GM12878 (cell line): Measurements from ENCODE around the gene ATP2C2. TPM values are rescaled to one million over a fixed set of nuclear protein-coding genes. Genes with fewer than 3 reads are reported as not detected.

Experiments used
- ATAC-seq: fragments of 200-7000 bp; cut with Tn5 transposase; 3 replicates; pipeline ENCODE4 v1.9.1; 2020; ENCODE audit warnings: mild to moderate bottlenecking, moderate library complexity
- BruUV-seq: library from RNA; stranded (reverse); fragments of 400-500 nt; replicated peaks from 2 replicates; lab custom pipeline; 2021; lab: Mats Ljungman, UMichigan
- CTCF ChIA-PET: fragments of 300-600 bp; sonication (Branson Sonifier 250); formaldehyde crosslinking; extraction: SDS; loops from one replicate; lab custom pipeline; 2021; ENCODE audit warnings: inconsistent platforms; lab: Yijun Ruan, JAX
- POLR2A ChIA-PET: fragments of 350-600 bp; formaldehyde crosslinking; extraction: SDS; loops from one replicate; lab custom pipeline; 2021; ENCODE audit warnings: inconsistent platforms; lab: Charles Lee
- RAD21 ChIA-PET: fragments of 300-600 bp; sonication (Branson Sonifier 250); formaldehyde crosslinking; loops from one replicate; lab custom pipeline; 2023; ENCODE audit warnings: antibody characterized with exemption; ENCODE audit not compliant: unreplicated experiment; lab: Charles Lee
- SMC1A ChIA-PET: fragments of 300-600 bp; sonication (Branson Sonifier 250); formaldehyde crosslinking; loops from one replicate; lab custom pipeline; 2023; ENCODE audit not compliant: unreplicated experiment, uncharacterized antibody; lab: Charles Lee
- DNase-seq: peaks from one replicate; pipeline ENCODE4 v3.0.0-alpha.2; 2011; ENCODE audit warnings: low read depth, low spot score
- FAIRE-seq: peaks from 3 replicates; lab custom pipeline; 2011; peaks lifted over from hg19 to GRCh38; lab: Jason Lieb, UNC
- H2AFZ ChIP-seq: 2 replicates; pipeline ENCODE4 v1.6.0; 2011; ENCODE audit warnings: low read depth, low read length, control low read depth; ENCODE audit not compliant: control insufficient read depth
- H3K27ac ChIP-seq: 2 replicates; pipeline ENCODE4 v1.5.1; 2011; ENCODE audit warnings: control low read depth; ENCODE audit not compliant: control insufficient read depth, insufficient read depth
- H3K27me3 ChIP-seq, 2 experiments: replicated peaks in 1 of 2; 2 replicates each; pipeline versions ENCODE4 v1.6.0 to v1.6.1; 2011; ENCODE audit warnings: low read length in 1 of 2; ENCODE audit not compliant: control insufficient read depth in 2 of 2, insufficient read depth in 2 of 2
- H3K36me3 ChIP-seq, 2 experiments: 2 replicates each; pipeline ENCODE4 v1.5.1; 2011; ENCODE audit warnings: low read length in 1 of 2; ENCODE audit not compliant: control insufficient read depth in 2 of 2, insufficient read depth in 2 of 2
- H3K4me1 ChIP-seq: 2 replicates; pipeline ENCODE4 v1.6.1; 2011; ENCODE audit warnings: mild to moderate bottlenecking, low read length, moderate library complexity, mixed read lengths; ENCODE audit not compliant: control insufficient read depth, insufficient read depth
- H3K4me2 ChIP-seq: 2 replicates; pipeline ENCODE4 v1.6.0; 2011; ENCODE audit warnings: control low read depth; ENCODE audit not compliant: control insufficient read depth, insufficient read depth
- H3K4me3 ChIP-seq: fragments of 200-600 bp; sonication (generic); 2 replicates; pipeline ENCODE4 v1.5.1; 2016
- H3K79me2 ChIP-seq: 2 replicates; pipeline ENCODE4 v1.6.0; 2011; ENCODE audit warnings: low read length; ENCODE audit not compliant: control insufficient read depth, insufficient read depth
- H3K9ac ChIP-seq: 2 replicates; pipeline ENCODE4 v1.8.0; 2011; ENCODE audit warnings: low read length, control low read depth, mixed read lengths; ENCODE audit not compliant: control insufficient read depth, insufficient read depth
- H3K9me3 ChIP-seq: replicated peaks from 3 replicates; pipeline ENCODE4 v1.5.1; 2011; ENCODE audit warnings: mild to moderate bottlenecking, low read length; ENCODE audit not compliant: control insufficient read depth, insufficient read depth
- H4K20me1 ChIP-seq: 2 replicates; pipeline ENCODE4 v1.6.0; 2011; ENCODE audit not compliant: control insufficient read depth, insufficient read depth
- EGR1 ChIP-seq, 2 experiments: IDR thresholded peaks; 1 replicate in 1 of 2; 2 replicates in 1 of 2; pipeline ENCODE4 v1.6.1; 2011 to 2012; ENCODE audit warnings: low read depth in 2 of 2, low read length in 2 of 2, borderline replicate concordance in 1 of 2, mild to moderate bottlenecking in 1 of 2, moderate library complexity in 1 of 2
- NFYA ChIP-seq: IDR thresholded peaks from 2 replicates; pipeline ENCODE4 v1.6.1; 2011; ENCODE audit warnings: low read depth, mild to moderate bottlenecking, low read length, improper control_type of control experiment, borderline replicate concordance
- PBX3 ChIP-seq: IDR thresholded peaks from 2 replicates; pipeline ENCODE4 v1.6.1; 2011; ENCODE audit warnings: mild to moderate bottlenecking, low read depth, low read length, moderate library complexity; ENCODE audit not compliant: insufficient replicate concordance
- POLR2AphosphoS5 ChIP-seq: IDR thresholded peaks from 2 replicates; pipeline ENCODE4 v1.6.1; 2011; ENCODE audit warnings: mild to moderate bottlenecking, low read length, inconsistent platforms
- RB1 ChIP-seq: fragments of 450-650 bp; formaldehyde crosslinking; IDR thresholded peaks from 2 replicates; pipeline ENCODE4 v1.6.1; 2017; ENCODE audit warnings: mild to moderate bottlenecking, borderline replicate concordance
- RELA ChIP-seq: fragments of 450-650 bp; IDR thresholded peaks from 2 replicates; pipeline ENCODE4 v1.8.0; 2014; ENCODE audit warnings: borderline replicate concordance; ENCODE audit not compliant: partially characterized antibody
- SIN3A ChIP-seq: IDR thresholded peaks from 2 replicates; pipeline ENCODE4 v1.6.1; 2012; ENCODE audit warnings: low read depth, low read length, improper control_type of control experiment
- SKIL ChIP-seq: fragments of 450-650 bp; IDR thresholded peaks from 2 replicates; pipeline ENCODE4 v1.6.1; 2017; ENCODE audit warnings: mild to moderate bottlenecking, low read depth, inconsistent platforms; ENCODE audit not compliant: poor library complexity, severe bottlenecking
- TARDBP ChIP-seq: IDR thresholded peaks from 2 replicates; pipeline ENCODE4 v1.6.1; 2016; ENCODE audit warnings: borderline replicate concordance
- TBL1XR1 ChIP-seq: IDR thresholded peaks from 2 replicates; pipeline ENCODE4 v1.6.1; 2012; ENCODE audit warnings: low read depth, low read length, improper control_type of control experiment
- USF1 ChIP-seq: IDR thresholded peaks from 2 replicates; pipeline ENCODE4 v1.6.1; 2011; ENCODE audit warnings: borderline replicate concordance, low read depth, mild to moderate bottlenecking, moderate library complexity, mixed read lengths, low read length; ENCODE audit not compliant: insufficient read depth; ENCODE audit errors: extremely low read length
- YBX1 ChIP-seq: fragments of 450-650 bp; IDR thresholded peaks from 2 replicates; pipeline ENCODE4 v1.6.1; 2016; ENCODE audit warnings: antibody characterized with exemption
- WGBS: methylation state at CpG from one replicate; pipeline ENCODE4 v1.1.6; 2016; ENCODE audit warnings: low lambda C conversion rate; ENCODE audit not compliant: insufficient replicate concordance, insufficient coverage; ENCODE audit errors: missing lambda C conversion rate; 5-methylcytosine and 5-hydroxymethylcytosine counted together
- in situ Hi-C: fragments of 300-500 bp; cut with MboI; formaldehyde crosslinking; loops from 9 replicates; pipeline ENCODE4 v1.14.3; 2018; ENCODE audit warnings: mixed read lengths
- intact Hi-C: fragments of 100-400 bp; cut with micrococcal nuclease; formaldehyde crosslinking; loops from one replicate; pipeline ENCODE4 v1.14.2; 2022; ENCODE audit not compliant: unreplicated experiment
- polyA plus RNA-seq, 11 experiments: library from polyadenylated mRNA; depleted of rRNA in 4 of 11; unstranded in 6 of 11; stranded (reverse) in 5 of 11; fragments of >200 nt; fragmentation: Nextera tagmentation in 4 of 11; fragmentation: Illumina TruSeq in 1 of 11; extraction: Ambion mirVana in 4 of 11; extraction: Trizol in 1 of 11; gene quantifications; 1 replicate in 1 of 11; 2 replicates in 10 of 11; pipeline versions ENCODE4 v1.2.1 to v1.2.3, GENCODE V29; 2011 to 2016; ENCODE audit warnings: inconsistent platforms in 2 of 11, missing spikeins in 2 of 11, low read depth in 1 of 11
- total RNA-seq, 4 experiments: library from RNA; depleted of rRNA in 3 of 4; stranded (reverse); fragments of >200 nt in 3 of 4; fragmentation: Illumina TruSeq in 1 of 4; extraction: Trizol in 1 of 4; gene quantifications; 2 replicates each; pipeline versions ENCODE4 v1.2.1 to v1.2.3, GENCODE V29; 2013 to 2021

Gene ATP2C2
- total and polyA plus RNA-seq, 10 of the 15 experiments (the other 5 are each of a cell fraction or from before 2014, with no cell fraction given), result 0.05 to 0.19 TPM; not detected in 8

- ChIA-PET RAD21 (no interaction called here), POLR2A (no interaction called here), CTCF (no interaction called here)
- no peak for ATAC-seq
- WGBS, result 50% methylated on average over 25 of the region's 25 CpGs
- no peaks in the 10 kb centered on the region for H3K4me1 ChIP-seq
- H3K9ac ChIP-seq, result no peak overlapping the region
- DNase-seq, result no peak
- H2AFZ ChIP-seq, result no peak overlapping the region
- H3K27me3 ChIP-seq, result no peaks in the 10 kb centered on the region
- H3K36me3 ChIP-seq, result no peaks in the 10 kb centered on the region
- in situ Hi-C loops, result no loop called here
- TF ChIP-seq TBL1XR1 (no peak), USF1 (no peak), TARDBP (no peak), YBX1 (no peak)
- TF ChIP-seq, all 136 proteins: peak for 0
- H3K9me3 ChIP-seq, result peaks cover 2% of the 10 kb centered on the region; the same call in 1 of the 3 replicates
- no peak for FAIRE-seq
- SMC1A ChIA-PET, result interaction anchor here (1.6 kb wide), 1 partner anchor 10 kb away, joined by 3 read pairs; no protein-coding TSS in a partner anchor
- no peak overlapping the region for H3K4me2 ChIP-seq
- intact Hi-C loops, result no loop called here
- no peak overlapping the region for H3K4me3 ChIP-seq
- no peak overlapping the region for H3K27ac ChIP-seq
- H4K20me1 ChIP-seq, result no peaks in the 10 kb centered on the region
- H3K79me2 ChIP-seq, result no peaks in the 10 kb centered on the region
- BruUV-seq, result no TSS peak
Observed at GRCh38 chr16:84418056-84418849, 49.9 kb downstream of the ATP2C2 start.

DNA sequence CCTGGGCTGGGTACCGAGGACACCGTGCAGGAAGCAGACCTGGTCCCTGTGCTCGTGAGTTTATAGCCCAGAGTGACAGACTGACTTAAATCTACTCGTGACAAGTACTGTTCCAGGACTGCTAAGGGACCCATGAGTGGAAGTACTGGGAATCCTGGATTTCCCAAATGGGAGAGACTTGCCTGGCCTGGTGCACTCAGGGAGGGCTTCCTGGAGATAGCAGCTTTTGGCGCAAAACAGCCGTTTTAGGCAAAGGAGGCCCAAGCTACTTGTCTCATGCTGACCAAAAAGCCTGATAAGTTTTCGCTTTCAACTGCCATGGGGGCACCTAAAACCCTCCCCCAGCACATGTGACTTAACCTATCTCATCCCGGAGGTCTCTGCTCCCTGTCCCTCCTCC is 51.4 kb downstream of the ATP2C2 start:
- no peak for ATAC-seq
- no TSS peak for BruUV-seq
- no peaks in the 10 kb centered on the region for H3K36me3 ChIP-seq
- in situ Hi-C loops (no loop called here), intact Hi-C loops (no loop called here)
- no peak overlapping the region for H3K4me2 ChIP-seq
- H3K4me1 ChIP-seq, result no peaks in the 10 kb centered on the region
- H4K20me1 ChIP-seq, result no peaks in the 10 kb centered on the region
- H3K9me3 ChIP-seq, result peaks cover 7% of the 10 kb centered on the region; the same call in 2 of the 3 replicates
- DNase-seq, result no peak
- no peak overlapping the region for H2AFZ ChIP-seq
- no peak overlapping the region for H3K27ac ChIP-seq
- no peak overlapping the region for H3K4me3 ChIP-seq
- ChIA-PET SMC1A (no interaction called here), POLR2A (no interaction called here), CTCF (no interaction called here), RAD21 (no interaction called here)
- no peaks in the 10 kb centered on the region for H3K79me2 ChIP-seq
- H3K27me3 ChIP-seq, result no peaks in the 10 kb centered on the region
- WGBS, result 73% methylated on average over 8 of the region's 8 CpGs
- no peak for TF ChIP-seq RELA
- no peak for TF ChIP-seq SIN3A
- no peak for TF ChIP-seq NFYA
- TF ChIP-seq SKIL, result no peak
- no peak for TF ChIP-seq POLR2AphosphoS5
- TF ChIP-seq RB1, result no peak
- no peak for TF ChIP-seq PBX3
- no peak for TF ChIP-seq EGR1 (IDR thresholded peaks at IDR 0.05; ENCODE audit: borderline replicate concordance in 1 of 2, low read depth in 2 of 2, low read length in 2 of 2)
- FAIRE-seq, result no peak
- no peak overlapping the region for H3K9ac ChIP-seq
